Heart left ventricle (tissue), 16 donors: ENCODE results near the gene DHDDS. TPM values are rescaled to one million over a fixed set of nuclear protein-coding genes. Genes with fewer than 3 reads are reported as not detected.

Experiments
- ATAC-seq, 4 donors: fragments of 200-7000 bp; cut with Tn5 transposase; one replicate each; pipeline ENCODE4 v1.9.1; 2020 to 2022; ENCODE audit warnings: moderate library complexity in 4 of 4, mild to moderate bottlenecking in 3 of 4, moderate number of reproducible peaks in 1 of 4
- DNase-seq, 5 donors: peaks; one replicate each; pipeline ENCODE4 v3.0.0-alpha.2; 2020
- H3K27ac ChIP-seq, 12 donors: fragments of 200-600 bp; sonication (generic) in 4 of 12; one replicate each; pipeline versions ENCODE4 v1.5.0 to v1.8.0; 2016 to 2022; ENCODE audit warnings: mild to moderate bottlenecking in 2 of 12
- H3K27me3 ChIP-seq, 9 donors: fragments of 200-600 bp; sonication (generic) in 2 of 9; one replicate each; pipeline versions ENCODE4 v1.5.1 to v1.8.0; 2016 to 2022; ENCODE audit warnings: mild to moderate bottlenecking in 3 of 9
- H3K36me3 ChIP-seq, 9 donors: fragments of 200-600 bp; sonication (generic) in 2 of 9; one replicate each; pipeline versions ENCODE4 v1.5.0 to v1.8.0; 2018 to 2022; ENCODE audit warnings: mild to moderate bottlenecking in 2 of 9
- H3K4me1 ChIP-seq, 12 donors: fragments of 200-600 bp; sonication (generic) in 4 of 12; one replicate each; pipeline versions ENCODE4 v1.5.0 to v1.8.0; 2016 to 2022; ENCODE audit warnings: mild to moderate bottlenecking in 3 of 12
- H3K4me3 ChIP-seq, 12 donors: fragments of 200-600 bp; sonication (generic) in 4 of 12; one replicate each; pipeline versions ENCODE4 v1.5.0 to v1.8.0; 2017 to 2022; ENCODE audit warnings: mild to moderate bottlenecking in 9 of 12, moderate library complexity in 4 of 12
- H3K9me3 ChIP-seq, 12 donors: fragments of 200-600 bp; sonication (generic) in 4 of 12; one replicate each; pipeline versions ENCODE4 v1.5.0 to v1.8.0; 2016 to 2022; ENCODE audit warnings: mild to moderate bottlenecking in 1 of 12
- CTCF ChIP-seq, 12 donors: fragments of 200-600 bp; sonication (generic) in 4 of 12; IDR thresholded peaks; one replicate each; pipeline versions ENCODE4 v1.5.0 to v1.8.0; 2018 to 2022; ENCODE audit warnings: antibody characterized with exemption in 12 of 12, mild to moderate bottlenecking in 5 of 12
- POLR2A ChIP-seq, 2 donors: fragments of 450-650 bp; IDR thresholded peaks; one replicate each; pipeline ENCODE4 v1.6.1; 2017; ENCODE audit warnings: antibody characterized with exemption in 2 of 2, mild to moderate bottlenecking in 2 of 2, moderate library complexity in 2 of 2
- WGBS, 4 donors: extraction: QIAGEN DNeasy Blood & Tissue Kit in 2 of 4; methylation state at CpG; one replicate each; pipeline versions ENCODE4 v1.1.5 to v1.1.7; 2013 to 2018; 5-methylcytosine and 5-hydroxymethylcytosine counted together
- intact Hi-C, 10 donors: fragments of 100-400 bp; cut with DNase I; formaldehyde crosslinking; loops; one replicate each; pipeline versions ENCODE4 v1.11.1 to v1.14.2; 2022
- polyA plus RNA-seq, 2 donors: library from polyadenylated mRNA; stranded (reverse); fragments of 200-250 nt; gene quantifications; one replicate each; pipeline ENCODE4 v1.2.3, GENCODE V29; 2013
- total RNA-seq, 9 donors: library from RNA; depleted of rRNA in 2 of 9; stranded (reverse); fragments of >200 nt in 2 of 9; fragmentation: NEBNext Ultra II Directional in 3 of 9; extraction: Animal tissue kit (Norgen Biotek cat#: 25700) in 3 of 9; gene quantifications; one replicate each; pipeline versions ENCODE4 v1.1.0 to v1.2.4, GENCODE V29; 2016 to 2023
- donor health status: ischemic (EF 13 %, LVEDD 7.1; RV severe dilation, severe dysfunction).
- donor health status: healthy with polysubstance abuse.
- donor health status: DM: no; HTN: yes; CAD: no.
- donor health status: DM: no; HTN: no; CAD: no.
- donor health status: ischemic (EF 25% LVEDD 6.9; RV normal size, moderate dysfunction).
- donor health status: ischemic (EF 25% LVEDD 5.7; RV mildly dilated, moderate dysfunction).
- donor health status: healthy.
- donor health status: DM: yes; HTN: yes; CAD: no.
- donor health status: ischemic (EF 35%, LVEDD 5.7; RV mildly dilated, moderate dysfunction).
- donor health status: nonischemic (EF 11% LVEDD 7.7; RV severe dilation, severe dysfunction).
- donor health status: DM: yes; HTN: yes; CAD: no.
- donor health status: PGD.
- donor health status: ischemic (EF 29% LVEDD 5.4; RV normal size, mild dysfunction).
- donor health status: nonischemic (EF 23%, LVEDD 6.1; RV moderate dilation, normal function).

DHDDS gene
- total and polyA plus RNA-seq, 11 donors = 14.1 to 45.0 (median 29.9) TPM

- intact Hi-C loops = loop anchor here in 3 of 10 donors (2.0 to 5.0 kb wide), 3 partner anchors 29 to 39 kb away; partner anchors contain the start of gene DHDDS (in 2 of the 3)
- peaks cover 0 to 62% (median 54%) of the 10 kb centered on the region in 9 donors for H3K36me3 ChIP-seq
- peak overlapping the region; percentile 61 to 100 (median 92) for H3K4me3 ChIP-seq
- no peaks in the 10 kb centered on the region for H3K27me3 ChIP-seq
- 1% methylated on average over 16 to 52 of the region's 52 CpGs for WGBS, 4 donors
- H3K27ac ChIP-seq = peak overlapping the region; percentile 92 to 100 (median 100)
- no peak for TF ChIP-seq POLR2A (IDR thresholded peaks at IDR 0.05)
- TF ChIP-seq CTCF (IDR thresholded peaks at IDR 0.05) = no peak
- peak; percentile 28 to 58 (median 44) for ATAC-seq
- no peaks in the 10 kb centered on the region for H3K9me3 ChIP-seq
- DNase-seq = peak; percentile 64 to 86 (median 76)
- H3K4me1 ChIP-seq = peaks cover 0 to 41% (median 33%) of the 10 kb centered on the region in 12 donors
Observed at GRCh38 chr1:26471498-26472319, 39.6 kb downstream of the DHDDS start.

GRCh38 chr1:26472320-26472900 is 40.3 kb downstream of the DHDDS start, which contains the start of gene HMGN2:
Gene HMGN2, plus strand, starts transcription at chr1:26472440. Its CDS starts 173 bp downstream, at chr1:26472613.
- intact Hi-C loops = loop anchor here in 3 of 10 donors (2.0 to 5.0 kb wide), 3 partner anchors 28 to 40 kb away; partner anchors contain the start of gene DHDDS (in 2 of the 3)
- H3K36me3 ChIP-seq = peaks cover 0 to 61% (median 54%) of the 10 kb centered on the region in 9 donors
- peak; percentile 70 to 83 (median 82) for ATAC-seq

GRCh38 chr1:26472901-26473845 is 41.1 kb downstream of the DHDDS start:
- H3K27ac ChIP-seq = peak overlapping the region; percentile 92 to 100 (median 100)
- DNase-seq = peak; percentile 96 to 99 (median 97)
- intact Hi-C loops = loop anchor here in 3 of 10 donors (2.0 to 5.0 kb wide), 3 partner anchors 28 to 41 kb away; partner anchors contain the start of gene DHDDS (in 2 of the 3)
- peaks cover 0 to 41% (median 33%) of the 10 kb centered on the region in 12 donors for H3K4me1 ChIP-seq
- no peaks in the 10 kb centered on the region for H3K27me3 ChIP-seq
- peak; percentile 84 to 89 (median 85) for ATAC-seq
- H3K36me3 ChIP-seq = peaks cover 0 to 61% (median 54%) of the 10 kb centered on the region in 9 donors
- TF ChIP-seq CTCF (IDR thresholded peaks at IDR 0.05) (no peak), POLR2A (IDR thresholded peaks at IDR 0.05) (peak in 1 of 2 donors; percentile 43)
- H3K4me3 ChIP-seq = peak overlapping the region; percentile 61 to 100 (median 92)
- H3K9me3 ChIP-seq = no peaks in the 10 kb centered on the region
- 5 to 8% (median 6%) methylated on average over 49 to 71 of the region's 71 CpGs for WGBS, 4 donors

More at GRCh38 chr1:26472320-26472900, 40.3 kb downstream of the DHDDS start, which contains the start of gene HMGN2:
- Histone ChIP-seq H3K4me1 (peaks cover 0 to 41% (median 33%) of the 10 kb centered on the region in 12 donors), H3K9me3 (no peaks in the 10 kb centered on the region), H3K27ac (peak within 1 kb of the TSS; percentile 92 to 100 (median 100)), H3K4me3 (peak within 1 kb of the TSS; percentile 61 to 100 (median 92)), H3K27me3 (no peaks in the 10 kb centered on the region)
- peak; percentile 91 to 94 (median 92) for DNase-seq
- TF ChIP-seq CTCF (IDR thresholded peaks at IDR 0.05) (no peak), POLR2A (IDR thresholded peaks at IDR 0.05) (peak; percentile 31 to 45)
- 1% methylated on average over 36 to 69 of the region's 69 CpGs for WGBS, 4 donors
